Measurements from ENCODE around the gene SGCA. TPM values are rescaled to one million over a fixed set of nuclear protein-coding genes. Genes with fewer than 3 reads are reported as not detected.
A peak's percentile ranks its signal among the peaks of the same experiment; 100 is the strongest.

The SGCA gene
- total and polyA plus RNA-seq, 9 of the 15 experiments (the other 6 are each of a cell fraction or from before 2014, with no cell fraction given): not detected

DNA sequence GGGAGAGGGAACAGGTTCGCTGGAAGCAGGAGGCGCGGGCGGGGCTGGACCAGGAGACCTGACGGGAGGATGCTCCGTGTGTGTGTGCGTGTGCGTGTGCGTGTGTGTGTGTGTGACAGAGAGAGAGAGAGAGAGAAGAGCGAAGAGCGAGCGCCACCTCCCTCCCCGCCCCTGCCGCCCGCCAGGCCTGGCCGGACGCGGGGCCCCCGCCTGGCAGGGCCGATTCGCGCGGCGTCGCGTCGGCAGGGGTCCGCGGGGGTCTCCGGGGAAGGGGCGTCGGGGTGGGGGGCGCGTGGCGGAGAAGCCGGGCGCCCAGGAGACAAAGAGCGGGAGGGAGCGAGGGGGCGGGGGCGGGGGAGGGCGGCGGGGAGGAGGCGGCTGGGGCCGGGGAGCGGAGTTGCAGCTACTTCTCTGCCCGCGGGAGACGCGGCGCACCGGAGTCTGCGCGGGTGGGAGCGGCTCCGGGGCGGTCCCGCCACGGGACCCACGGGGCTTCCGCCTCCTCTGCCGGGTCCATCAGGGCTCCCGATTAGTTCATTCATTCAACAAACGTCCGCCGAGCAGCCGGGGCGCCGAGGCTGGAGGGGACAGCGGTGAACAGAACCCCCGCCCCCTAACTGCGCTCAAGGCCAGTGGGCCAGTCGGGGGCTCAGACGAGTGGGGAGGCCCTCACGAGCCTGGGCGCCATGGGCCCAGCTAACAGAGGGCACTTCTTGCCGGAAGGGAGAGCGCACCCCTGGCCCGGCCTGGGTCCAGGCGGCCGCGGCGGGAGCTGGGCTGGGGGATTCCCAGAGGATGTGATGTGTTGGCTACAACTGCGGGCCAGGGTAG lies 35.9 kb upstream of the SGCA start, which contains the start of gene SAMD14:
TSS of gene SAMD14 (minus strand) at position 433 of the 831 bp plus-strand sequence. CDS start 5,201 bp downstream, outside the sequence.
- Histone ChIP-seq H3K36me3 (ENCODE audit: control insufficient read depth, insufficient read depth, low read length) (peaks cover 8% of the 10 kb centered on the region; the same call in 1 of the 3 replicates), H3K4me2 (ENCODE audit: insufficient read depth, low read length) (no peak within 1 kb of the TSS; the same call in 1 of the 2 replicates), H3K4me1 (replicated peaks in 1 of 2; ENCODE audit: control insufficient read depth in 2 of 2, insufficient read depth in 2 of 2, low read length in 2 of 2) (peaks cover 8 to 29% of the 10 kb centered on the region in 2 experiments), H4K20me1 (replicated peaks; ENCODE audit: control insufficient read depth, insufficient read depth, low read length) (peaks cover 10% of the 10 kb centered on the region; the same call in 1 of the 2 replicates), H3K27me3 (ENCODE audit: control insufficient read depth in 2 of 2, insufficient read depth in 2 of 2, low read length in 2 of 2) (peaks cover 2 to 15% of the 10 kb centered on the region in 2 experiments; a peak in 3 of 5 replicates), H3K9me3 (replicated peaks; ENCODE audit: control insufficient read depth, insufficient read depth, low read depth, low read length) (peaks cover 4% of the 10 kb centered on the region; the same call in 1 of the 2 replicates), H3K4me3 (no peak within 1 kb of the TSS; the same call in 1 of the 2 replicates), H3K79me2 (ENCODE audit: control insufficient read depth, insufficient read depth, low read length) (no peaks in the 10 kb centered on the region), H3K27ac (ENCODE audit: extremely low read depth, low read depth, low read length) (no peak within 1 kb of the TSS), H2AFZ (ENCODE audit: low read depth, low read length) (peak within 1 kb of the TSS; percentile 55; the same call in 1 of the 2 replicates), H3K9ac (ENCODE audit: insufficient read depth in 1 of 2, low read depth in 2 of 2, low read length in 2 of 2) (peak within 1 kb of the TSS in 1 of 2 experiments; percentile 70; a peak in 2 of 4 replicates), H3K9me1 (ENCODE audit: control insufficient read depth, insufficient read depth, low read length) (no peaks in the 10 kb centered on the region)
- 34% methylated on average over 17 of the region's 84 CpGs for WGBS (ENCODE audit: insufficient coverage, low coverage, missing lambda C conversion rate)
- FAIRE-seq (no peak), ATAC-seq (peak; percentile 49; the same call in 2 of the 3 replicates), DNase-seq (ENCODE audit: extremely low read depth in 1 of 4, low spot score in 3 of 4) (peak; percentile 28 to 82 (median 72))
- ChIA-PET CTCF (ENCODE audit: low intra/inter-chr PET ratio) (no interaction called here), POLR2A (interaction anchor here (0.7 to 1.6 kb wide), 3 partner anchors 10 to 952 kb away, joined by 3 to 6 read pairs (median 3); no protein-coding TSS in a partner anchor)
- intact Hi-C loops (cut with micrococcal nuclease): no loop called here
- no TSS peak for BruUV-seq (replicated peaks)
- in situ Hi-C loops (cut with MboI): no loop called here
- TF ChIP-seq SAFB (IDR thresholded peaks at IDR 0.05; ENCODE audit: borderline replicate concordance, low read depth, low read length) (peak; percentile 66; the same call in 1 of the 2 replicates), CXXC5 (CRISPR knock-in tag; IDR thresholded peaks at IDR 0.05) (0 out of 2 replicates have a peak, but pooled peaks have one; percentile 29), ZNF766 (CRISPR knock-in tag; conservative IDR thresholded peaks at IDR 0.05) (no peak), ZNF561 (CRISPR knock-in tag; conservative IDR thresholded peaks at IDR 0.05) (no peak), MAZ (CRISPR knock-in tag; conservative IDR thresholded peaks at IDR 0.05 in 1 of 2, IDR thresholded peaks at IDR 0.05 in 1 of 2) (0 out of 4 replicates have a peak, but pooled peaks of 1 of the 2 experiments have one; percentile 1), ZKSCAN3 (CRISPR knock-in tag; IDR thresholded peaks at IDR 0.05) (no peak), NRF1 (conservative IDR thresholded peaks at IDR 0.05 in 1 of 2, IDR thresholded peaks at IDR 0.05 in 1 of 2) (peak; percentile 69 to 74; a peak in 3 of 4 replicates), NCOR1 (IDR thresholded peaks at IDR 0.05) (no peak), CHD1 (IDR thresholded peaks at IDR 0.05; ENCODE audit: low read length) (no peak), ZNF239 (CRISPR knock-in tag; IDR thresholded peaks at IDR 0.05) (no peak), RB1 (IDR thresholded peaks at IDR 0.05; ENCODE audit: low read depth) (no peak), NCOA1 (IDR thresholded peaks at IDR 0.05; ENCODE audit: low read depth) (no peak), DPF2 (IDR thresholded peaks at IDR 0.05) (no peak)
- TF ChIP-seq, protein P1, sequence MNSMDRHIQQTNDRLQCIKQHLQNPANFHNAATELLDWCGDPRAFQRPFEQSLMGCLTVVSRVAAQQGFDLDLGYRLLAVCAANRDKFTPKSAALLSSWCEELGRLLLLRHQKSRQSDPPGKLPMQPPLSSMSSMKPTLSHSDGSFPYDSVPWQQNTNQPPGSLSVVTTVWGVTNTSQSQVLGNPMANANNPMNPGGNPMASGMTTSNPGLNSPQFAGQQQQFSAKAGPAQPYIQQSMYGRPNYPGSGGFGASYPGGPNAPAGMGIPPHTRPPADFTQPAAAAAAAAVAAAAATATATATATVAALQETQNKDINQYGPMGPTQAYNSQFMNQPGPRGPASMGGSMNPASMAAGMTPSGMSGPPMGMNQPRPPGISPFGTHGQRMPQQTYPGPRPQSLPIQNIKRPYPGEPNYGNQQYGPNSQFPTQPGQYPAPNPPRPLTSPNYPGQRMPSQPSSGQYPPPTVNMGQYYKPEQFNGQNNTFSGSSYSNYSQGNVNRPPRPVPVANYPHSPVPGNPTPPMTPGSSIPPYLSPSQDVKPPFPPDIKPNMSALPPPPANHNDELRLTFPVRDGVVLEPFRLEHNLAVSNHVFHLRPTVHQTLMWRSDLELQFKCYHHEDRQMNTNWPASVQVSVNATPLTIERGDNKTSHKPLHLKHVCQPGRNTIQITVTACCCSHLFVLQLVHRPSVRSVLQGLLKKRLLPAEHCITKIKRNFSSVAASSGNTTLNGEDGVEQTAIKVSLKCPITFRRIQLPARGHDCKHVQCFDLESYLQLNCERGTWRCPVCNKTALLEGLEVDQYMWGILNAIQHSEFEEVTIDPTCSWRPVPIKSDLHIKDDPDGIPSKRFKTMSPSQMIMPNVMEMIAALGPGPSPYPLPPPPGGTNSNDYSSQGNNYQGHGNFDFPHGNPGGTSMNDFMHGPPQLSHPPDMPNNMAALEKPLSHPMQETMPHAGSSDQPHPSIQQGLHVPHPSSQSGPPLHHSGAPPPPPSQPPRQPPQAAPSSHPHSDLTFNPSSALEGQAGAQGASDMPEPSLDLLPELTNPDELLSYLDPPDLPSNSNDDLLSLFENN (IDR thresholded peaks at IDR 0.05; ENCODE audit: low read depth in 2 of 2, low read length in 2 of 2): no peak
- TF ChIP-seq, protein P2, sequence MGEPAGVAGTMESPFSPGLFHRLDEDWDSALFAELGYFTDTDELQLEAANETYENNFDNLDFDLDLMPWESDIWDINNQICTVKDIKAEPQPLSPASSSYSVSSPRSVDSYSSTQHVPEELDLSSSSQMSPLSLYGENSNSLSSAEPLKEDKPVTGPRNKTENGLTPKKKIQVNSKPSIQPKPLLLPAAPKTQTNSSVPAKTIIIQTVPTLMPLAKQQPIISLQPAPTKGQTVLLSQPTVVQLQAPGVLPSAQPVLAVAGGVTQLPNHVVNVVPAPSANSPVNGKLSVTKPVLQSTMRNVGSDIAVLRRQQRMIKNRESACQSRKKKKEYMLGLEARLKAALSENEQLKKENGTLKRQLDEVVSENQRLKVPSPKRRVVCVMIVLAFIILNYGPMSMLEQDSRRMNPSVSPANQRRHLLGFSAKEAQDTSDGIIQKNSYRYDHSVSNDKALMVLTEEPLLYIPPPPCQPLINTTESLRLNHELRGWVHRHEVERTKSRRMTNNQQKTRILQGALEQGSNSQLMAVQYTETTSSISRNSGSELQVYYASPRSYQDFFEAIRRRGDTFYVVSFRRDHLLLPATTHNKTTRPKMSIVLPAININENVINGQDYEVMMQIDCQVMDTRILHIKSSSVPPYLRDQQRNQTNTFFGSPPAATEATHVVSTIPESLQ (CRISPR knock-in tag; IDR thresholded peaks at IDR 0.05): no peak
